Naive thymus-derived CD4-positive, alpha-beta T cell (primary cell): ENCODE measurements around the gene ADCY4. TPM values are rescaled to one million over a fixed set of nuclear protein-coding genes. Genes with fewer than 3 reads are reported as not detected.

Source experiments
- polyA plus RNA-seq, 2 donors: library from polyadenylated mRNA; unstranded; fragments of 300-500 nt; fragmentation: Illumina TruSeq; gene quantifications; one replicate each; pipeline ENCODE4 v1.2.3, GENCODE V29; 2021
- total RNA-seq, 6 experiments: library from RNA in 5 of 6; stranded (reverse) in 5 of 6; gene quantifications; 1 replicate in 5 of 6; 2 replicates in 1 of 6; pipeline ENCODE4 v1.2.3 and lab custom pipeline; 2021 to 2026

The ADCY4 gene
- total and polyA plus RNA-seq, 7 experiments from 2014 or later, result 0.25 to 10.2 (median 5.6) TPM; not detected in 1

Other genes starting within 250 kb of the ADCY4 start
Only the 30 nearest of the 33 such genes appear.
- 1 to 10 TPM; 2.1 to 4.5 (median 3.8) TPM for gene NRL, start 220.1 kb downstream of the ADCY4 start, total RNA-seq
- gene NRL, start 220.1 kb downstream of the ADCY4 start, polyA plus RNA-seq, result 1 to 10 TPM; 2.2 to 2.6 TPM
- gene FITM1, start 204.4 kb downstream of the ADCY4 start, total RNA-seq, result 1 to 10 TPM; 1.8 to 4.3 (median 2.0) TPM
- 1 to 10 TPM in 1 of 2 donors, under 1 TPM in 1; 0.48 to 1.2 TPM for gene FITM1, start 204.4 kb downstream of the ADCY4 start, polyA plus RNA-seq
- 100 to 1,000 TPM; 189 to 583 (median 202) TPM for gene PSME1, start 198.9 kb downstream of the ADCY4 start, total RNA-seq
- gene PSME1, start 198.9 kb downstream of the ADCY4 start, polyA plus RNA-seq, result 100 to 1,000 TPM; 698 to 703 TPM
- gene EMC9, start 193.5 kb downstream of the ADCY4 start, total RNA-seq, result 10 to 100 TPM in 4 of 5 experiments, 1 to 10 TPM in 1; 9.0 to 25.5 (median 22.3) TPM
- gene EMC9, start 193.5 kb downstream of the ADCY4 start, polyA plus RNA-seq, result 10 to 100 TPM in 1 of 2 donors, 1 to 10 TPM in 1; 9.6 to 12.4 TPM
- gene PSME2, start 188.5 kb downstream of the ADCY4 start, total RNA-seq, result 100 to 1,000 TPM; 120 to 777 (median 143) TPM
- gene PSME2, start 188.5 kb downstream of the ADCY4 start, polyA plus RNA-seq, result 100 to 1,000 TPM; 402 to 435 TPM
- 100 to 1,000 TPM in 1 of 5 experiments, 10 to 100 TPM in 4; 64.0 to 151 (median 95.4) TPM for gene RNF31, start 187.6 kb downstream of the ADCY4 start, total RNA-seq
- 10 to 100 TPM; 40.9 to 48.1 TPM for gene RNF31, start 187.6 kb downstream of the ADCY4 start, polyA plus RNA-seq
- gene IRF9, start 173.8 kb downstream of the ADCY4 start, total RNA-seq, result 100 to 1,000 TPM; 133 to 337 (median 189) TPM
- gene IRF9, start 173.8 kb downstream of the ADCY4 start, polyA plus RNA-seq, result 100 to 1,000 TPM in 1 of 2 donors, 10 to 100 TPM in 1; 73.3 to 110 TPM
- gene REC8, start 163.0 kb downstream of the ADCY4 start, total RNA-seq, result 10 to 100 TPM; 20.3 to 80.5 (median 68.6) TPM
- gene REC8, start 163.0 kb downstream of the ADCY4 start, polyA plus RNA-seq, result 10 to 100 TPM in 1 of 2 donors, 1 to 10 TPM in 1; 4.4 to 10.7 TPM
- gene IPO4, start 146.3 kb downstream of the ADCY4 start, total RNA-seq, result 10 to 100 TPM; 21.5 to 45.2 (median 42.2) TPM
- 10 to 100 TPM; 17.5 to 36.2 TPM for gene IPO4, start 146.3 kb downstream of the ADCY4 start, polyA plus RNA-seq
- gene TM9SF1, start 139.6 kb downstream of the ADCY4 start, total RNA-seq, result 10 to 100 TPM; 16.2 to 40.5 (median 19.2) TPM
- gene TM9SF1, start 139.6 kb downstream of the ADCY4 start, polyA plus RNA-seq, result 10 to 100 TPM; 32.1 to 34.4 TPM
- 1 to 10 TPM in 2 of 5 experiments, under 1 TPM in 2, not detected in 1; 0.22 to 1.9 (median 1.1) TPM for gene TSSK4, start 129.4 kb downstream of the ADCY4 start, total RNA-seq
- 1 to 10 TPM; 1.0 to 1.4 TPM for gene TSSK4, start 129.4 kb downstream of the ADCY4 start, polyA plus RNA-seq
- 100 to 1,000 TPM in 1 of 5 experiments, 10 to 100 TPM in 4; 79.1 to 101 (median 85.7) TPM for gene CHMP4A, start 121.6 kb downstream of the ADCY4 start, total RNA-seq
- gene CHMP4A, start 121.6 kb downstream of the ADCY4 start, polyA plus RNA-seq, result 100 to 1,000 TPM; 121 to 140 TPM
- gene MDP1, start 119.0 kb downstream of the ADCY4 start, total RNA-seq, result 10 to 100 TPM in 3 of 5 experiments, 1 to 10 TPM in 2; 5.5 to 18.5 (median 14.2) TPM
- gene MDP1, start 119.0 kb downstream of the ADCY4 start, polyA plus RNA-seq, result 10 to 100 TPM; 33.1 to 36.4 TPM
- gene NEDD8, start 102.7 kb downstream of the ADCY4 start, total RNA-seq, result 100 to 1,000 TPM in 3 of 5 experiments, 10 to 100 TPM in 2; 73.5 to 175 (median 106) TPM
- 100 to 1,000 TPM; 254 to 340 TPM for gene NEDD8, start 102.7 kb downstream of the ADCY4 start, polyA plus RNA-seq
- gene GMPR2, start 102.1 kb downstream of the ADCY4 start, total RNA-seq, result 10 to 100 TPM; 38.2 to 91.6 (median 69.5) TPM
- gene GMPR2, start 102.1 kb downstream of the ADCY4 start, polyA plus RNA-seq, result 100 to 1,000 TPM in 1 of 2 donors, 10 to 100 TPM in 1; 99.9 to 107 TPM
- gene TINF2, start 92.4 kb downstream of the ADCY4 start, total RNA-seq, result 100 to 1,000 TPM; 133 to 150 (median 139) TPM
- 100 to 1,000 TPM; 143 to 186 TPM for gene TINF2, start 92.4 kb downstream of the ADCY4 start, polyA plus RNA-seq
- 10 to 100 TPM in 1 of 5 experiments, 1 to 10 TPM in 4; 4.8 to 12.9 (median 7.1) TPM for gene TGM1, start 71.9 kb downstream of the ADCY4 start, total RNA-seq
- gene TGM1, start 71.9 kb downstream of the ADCY4 start, polyA plus RNA-seq, result not detected
- 10 to 100 TPM; 49.7 to 76.5 (median 55.5) TPM for gene RABGGTA, start 63.5 kb downstream of the ADCY4 start, total RNA-seq
- 10 to 100 TPM; 17.9 to 36.3 TPM for gene RABGGTA, start 63.5 kb downstream of the ADCY4 start, polyA plus RNA-seq
- gene DHRS1, start 35.3 kb downstream of the ADCY4 start, total RNA-seq, result 10 to 100 TPM; 25.2 to 37.0 (median 33.3) TPM
- 10 to 100 TPM; 21.3 to 38.4 TPM for gene DHRS1, start 35.3 kb downstream of the ADCY4 start, polyA plus RNA-seq
- gene NOP9, start 35.2 kb downstream of the ADCY4 start, total RNA-seq, result 10 to 100 TPM; 22.7 to 39.5 (median 29.8) TPM
- 1 to 10 TPM; 1.7 to 1.8 TPM for gene NOP9, start 35.2 kb downstream of the ADCY4 start, polyA plus RNA-seq
- gene CIDEB, start 27.1 kb downstream of the ADCY4 start, total RNA-seq, result 10 to 100 TPM; 16.4 to 31.5 (median 22.7) TPM
- gene CIDEB, start 27.1 kb downstream of the ADCY4 start, polyA plus RNA-seq, result 10 to 100 TPM; 18.7 to 19.3 TPM
- gene LTB4R2, start 24.9 kb downstream of the ADCY4 start, total RNA-seq, result 10 to 100 TPM; 13.9 to 26.8 (median 17.5) TPM
- 1 to 10 TPM; 2.1 to 2.7 TPM for gene LTB4R2, start 24.9 kb downstream of the ADCY4 start, polyA plus RNA-seq
- 10 to 100 TPM; 14.1 to 28.8 (median 26.3) TPM for gene LTB4R, start 23.6 kb downstream of the ADCY4 start, total RNA-seq
- 1 to 10 TPM; 9.1 to 9.4 TPM for gene LTB4R, start 23.6 kb downstream of the ADCY4 start, polyA plus RNA-seq
- gene RIPK3, start 4.9 kb upstream of the ADCY4 start, total RNA-seq, result 10 to 100 TPM; 19.9 to 47.5 (median 36.8) TPM
- 10 to 100 TPM in 1 of 2 donors, 1 to 10 TPM in 1; 8.2 to 11.7 TPM for gene RIPK3, start 4.9 kb upstream of the ADCY4 start, polyA plus RNA-seq
- gene NFATC4, start 33.1 kb upstream of the ADCY4 start, total RNA-seq, result not detected
- not detected for gene NFATC4, start 33.1 kb upstream of the ADCY4 start, polyA plus RNA-seq
- 1 to 10 TPM in 1 of 5 experiments, under 1 TPM in 4; 0.08 to 1.3 (median 0.11) TPM for gene NYNRIN, start 63.9 kb upstream of the ADCY4 start, total RNA-seq
- not detected for gene NYNRIN, start 63.9 kb upstream of the ADCY4 start, polyA plus RNA-seq
- gene CBLN3, start 94.6 kb upstream of the ADCY4 start, total RNA-seq, result 10 to 100 TPM in 1 of 5 experiments, 1 to 10 TPM in 4; 2.0 to 13.9 (median 2.9) TPM
- under 1 TPM in 1 of 2 donors, not detected in 1; 0.24 TPM for gene CBLN3, start 94.6 kb upstream of the ADCY4 start, polyA plus RNA-seq
- gene KHNYN, start 94.9 kb upstream of the ADCY4 start, total RNA-seq, result 100 to 1,000 TPM in 4 of 5 experiments, 10 to 100 TPM in 1; 96.9 to 139 (median 129) TPM
- gene KHNYN, start 94.9 kb upstream of the ADCY4 start, polyA plus RNA-seq, result 10 to 100 TPM; 12.7 to 18.9 TPM
- 100 to 1,000 TPM in 2 of 5 experiments, 10 to 100 TPM in 3; 64.7 to 137 (median 96.2) TPM for gene SDR39U1, start 107.7 kb upstream of the ADCY4 start, total RNA-seq
- 100 to 1,000 TPM in 1 of 2 donors, 10 to 100 TPM in 1; 91.8 to 104 TPM for gene SDR39U1, start 107.7 kb upstream of the ADCY4 start, polyA plus RNA-seq
- under 1 TPM in 1 of 5 experiments, not detected in 4; 0.56 TPM for gene CMA1, start 173.2 kb upstream of the ADCY4 start, total RNA-seq
- not detected for gene CMA1, start 173.2 kb upstream of the ADCY4 start, polyA plus RNA-seq